B cell (primary cell): ENCODE data around the gene MAGI2. TPM values are rescaled to one million over a fixed set of nuclear protein-coding genes. Genes with fewer than 3 reads are reported as not detected.

Experiments
- ATAC-seq: fragments of 200-7000 bp; cut with Tn5 transposase; one replicate; pipeline ENCODE4 v1.10.0; 2021; ENCODE audit warnings: low read depth, mild to moderate bottlenecking, moderate number of reproducible peaks, moderate library complexity
- CTCF ChIA-PET: fragments of 350-600 bp; sonication (Branson Sonifier 250); formaldehyde crosslinking; loops from one replicate; lab custom pipeline; 2021; ENCODE audit warnings: antibody characterized with exemption, inconsistent platforms; lab: Charles Lee
- POLR2A ChIA-PET: fragments of 350-600 bp; sonication (Branson Sonifier 250); formaldehyde crosslinking; loops from one replicate; lab custom pipeline; 2021; ENCODE audit warnings: antibody characterized with exemption; lab: Charles Lee
- DNase-seq: peaks from one replicate; pipeline ENCODE4 v3.0.0; 2013
- H2AFZ ChIP-seq: 2 replicates; pipeline ENCODE4 v1.6.1; 2012; ENCODE audit warnings: mild to moderate bottlenecking, low read depth, low read length; ENCODE audit not compliant: insufficient read depth, poor library complexity, severe bottlenecking
- H3K27ac ChIP-seq, 2 donors: 1 replicate in 1 of 2; 2 replicates in 1 of 2; pipeline ENCODE4 v1.5.1; 2012 to 2013; ENCODE audit warnings: low read length in 2 of 2, mild to moderate bottlenecking in 2 of 2, moderate library complexity in 1 of 2
- H3K27me3 ChIP-seq, 4 experiments: fragments of 200-600 bp in 1 of 4; sonication (generic) in 1 of 4; replicated peaks in 1 of 4; 1 replicate in 2 of 4; 2 replicates in 2 of 4; pipeline versions ENCODE4 v1.6.1 to v1.7.0; 2013 to 2016; ENCODE audit warnings: low read length in 3 of 4, mild to moderate bottlenecking in 2 of 4, mixed read lengths in 1 of 4, moderate library complexity in 1 of 4; ENCODE audit not compliant: insufficient read depth in 4 of 4, control insufficient read depth in 3 of 4; ENCODE audit errors: control extremely low read depth in 1 of 4
- H3K36me3 ChIP-seq, 2 experiments: replicated peaks in 1 of 2; 1 replicate in 1 of 2; 2 replicates in 1 of 2; pipeline versions ENCODE4 v1.6.1 to v1.7.1; 2013; ENCODE audit warnings: low read length in 1 of 2; ENCODE audit not compliant: insufficient read depth in 2 of 2, control insufficient read depth in 1 of 2; ENCODE audit errors: control extremely low read depth in 1 of 2, extremely low read depth in 1 of 2
- H3K4me1 ChIP-seq, 2 donors: fragments of 200-600 bp in 1 of 2; sonication (generic) in 1 of 2; 1 replicate in 1 of 2; 2 replicates in 1 of 2; pipeline versions ENCODE4 v1.5.1 to v1.6.1; 2013 to 2017; ENCODE audit warnings: low read length in 2 of 2; ENCODE audit not compliant: control insufficient read depth in 2 of 2, insufficient read depth in 2 of 2
- H3K4me2 ChIP-seq: replicated peaks from 2 replicates; pipeline ENCODE3; 2012; ENCODE audit warnings: mild to moderate bottlenecking, low read depth, low read length; ENCODE audit not compliant: poor library complexity, severe bottlenecking
- H3K4me3 ChIP-seq, 5 experiments: fragments of 200-600 bp in 1 of 5; sonication (generic) in 1 of 5; 1 replicate in 3 of 5; 2 replicates in 2 of 5; pipeline versions ENCODE4 v1.5.1 to v1.7.0; 2011 to 2016; ENCODE audit warnings: low read length in 4 of 5, mild to moderate bottlenecking in 4 of 5, low read depth in 2 of 5, control low read depth in 1 of 5, moderate library complexity in 1 of 5; ENCODE audit not compliant: insufficient read depth in 1 of 5; ENCODE audit errors: control extremely low read depth in 1 of 5, extremely low read depth in 1 of 5
- H3K79me2 ChIP-seq: fragments of 200-600 bp; sonication (generic); one replicate; pipeline ENCODE4 v1.6.0; 2016; ENCODE audit warnings: low read length; ENCODE audit not compliant: control insufficient read depth, insufficient read depth
- H3K9ac ChIP-seq: fragments of 200-600 bp; sonication (generic); 2 replicates; pipeline ENCODE4 v1.6.1; 2017; ENCODE audit warnings: mild to moderate bottlenecking, low read length, moderate library complexity
- H3K9me3 ChIP-seq, 3 donors: one replicate each; pipeline versions ENCODE4 v1.6.1 to v1.7.1; 2013; ENCODE audit warnings: low read length in 2 of 3; ENCODE audit not compliant: control insufficient read depth in 2 of 3, insufficient read depth in 1 of 3; ENCODE audit errors: control extremely low read depth in 1 of 3
- H4K20me1 ChIP-seq: 2 replicates; pipeline ENCODE4 v1.6.0; 2012; ENCODE audit warnings: mild to moderate bottlenecking, low read length; ENCODE audit not compliant: insufficient read depth, control insufficient read depth, poor library complexity, severe bottlenecking
- H3K27ac Mint-ChIP-seq: one replicate; pipeline ENCODE4 v1.8.0; 2021; ENCODE audit warnings: mixed read lengths
- H3K27me3 Mint-ChIP-seq: one replicate; pipeline ENCODE4 v1.8.0; 2021; ENCODE audit warnings: mixed read lengths
- H3K4me1 Mint-ChIP-seq: one replicate; pipeline ENCODE4 v1.8.0; 2021; ENCODE audit warnings: mixed read lengths
- H3K4me3 Mint-ChIP-seq: one replicate; pipeline ENCODE4 v1.8.0; 2021; ENCODE audit warnings: mixed read lengths
- H3K9me3 Mint-ChIP-seq: one replicate; pipeline ENCODE4 v1.8.0; 2022; ENCODE audit warnings: mixed read lengths; ENCODE audit not compliant: insufficient read depth
- EZH2 ChIP-seq: IDR thresholded peaks from 2 replicates; pipeline ENCODE4 v1.6.1; 2012; ENCODE audit warnings: borderline replicate concordance, low read depth, mild to moderate bottlenecking, moderate library complexity, low read length; ENCODE audit not compliant: insufficient read depth, poor library complexity, severe bottlenecking
- WGBS: methylation state at CpG from one replicate; pipeline ENCODE4 v1.1.5; 2013; ENCODE audit warnings: missing lambda C conversion rate; ENCODE audit not compliant: insufficient coverage; 5-methylcytosine and 5-hydroxymethylcytosine counted together
- intact Hi-C: fragments of 100-400 bp; cut with micrococcal nuclease; formaldehyde crosslinking; loops from one replicate; pipeline ENCODE4 v1.10.0; 2022
- polyA plus RNA-seq: library from polyadenylated mRNA; depleted of rRNA; stranded (reverse); fragments of >200 nt; gene quantifications from 2 replicates; pipeline ENCODE4 v1.2.3, GENCODE V29; 2012
- total RNA-seq, 2 donors: library from RNA; stranded (reverse); fragments of 120-200 nt in 1 of 2; gene quantifications; 1 replicate in 1 of 2; 2 replicates in 1 of 2; pipeline versions ENCODE4 v1.2.3 to v1.2.4, GENCODE V29; 2013 to 2022
- TF ChIP-seq, protein P1 (sequence below): fragments of 200-600 bp; IDR thresholded peaks from one replicate; pipeline ENCODE4 v1.8.0; 2022; ENCODE audit warnings: antibody characterized with exemption, mild to moderate bottlenecking

Gene MAGI2
- total and polyA plus RNA-seq, 2 donors (not counting 1 experiment from before 2014, with no cell fraction given), result 0.16 to 0.64 TPM

DNA sequence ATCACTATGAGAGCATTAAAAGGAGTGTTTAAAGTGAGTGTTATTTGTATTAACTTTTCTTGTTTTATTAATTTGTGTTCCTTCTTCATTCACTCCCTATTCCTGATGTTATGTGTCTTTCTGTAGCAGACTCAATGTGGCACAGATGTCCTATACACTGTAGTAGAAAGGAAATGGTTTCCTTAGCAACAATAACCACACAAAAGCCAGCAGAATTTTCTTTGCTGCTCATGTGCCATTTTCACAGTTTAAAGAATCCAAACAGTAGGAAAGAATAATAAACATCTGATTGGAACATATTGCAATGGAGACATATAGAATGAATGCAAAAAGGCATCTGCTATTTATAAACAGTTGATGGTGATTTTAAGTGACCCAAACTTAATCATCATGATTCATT is 891.3 kb downstream of the MAGI2 start:
- POLR2A ChIA-PET, result no interaction called here
- no peaks in the 10 kb centered on the region for H3K4me1 Mint-ChIP-seq
- no peak overlapping the region for H2AFZ ChIP-seq
- no peak for ATAC-seq
- TF ChIP-seq EZH2, result no peak
- TF ChIP-seq, protein P1, sequence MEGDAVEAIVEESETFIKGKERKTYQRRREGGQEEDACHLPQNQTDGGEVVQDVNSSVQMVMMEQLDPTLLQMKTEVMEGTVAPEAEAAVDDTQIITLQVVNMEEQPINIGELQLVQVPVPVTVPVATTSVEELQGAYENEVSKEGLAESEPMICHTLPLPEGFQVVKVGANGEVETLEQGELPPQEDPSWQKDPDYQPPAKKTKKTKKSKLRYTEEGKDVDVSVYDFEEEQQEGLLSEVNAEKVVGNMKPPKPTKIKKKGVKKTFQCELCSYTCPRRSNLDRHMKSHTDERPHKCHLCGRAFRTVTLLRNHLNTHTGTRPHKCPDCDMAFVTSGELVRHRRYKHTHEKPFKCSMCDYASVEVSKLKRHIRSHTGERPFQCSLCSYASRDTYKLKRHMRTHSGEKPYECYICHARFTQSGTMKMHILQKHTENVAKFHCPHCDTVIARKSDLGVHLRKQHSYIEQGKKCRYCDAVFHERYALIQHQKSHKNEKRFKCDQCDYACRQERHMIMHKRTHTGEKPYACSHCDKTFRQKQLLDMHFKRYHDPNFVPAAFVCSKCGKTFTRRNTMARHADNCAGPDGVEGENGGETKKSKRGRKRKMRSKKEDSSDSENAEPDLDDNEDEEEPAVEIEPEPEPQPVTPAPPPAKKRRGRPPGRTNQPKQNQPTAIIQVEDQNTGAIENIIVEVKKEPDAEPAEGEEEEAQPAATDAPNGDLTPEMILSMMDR, result no peak
- DNase-seq, result no peak
- H3K9me3 Mint-ChIP-seq, result no peaks in the 10 kb centered on the region
- no peaks in the 10 kb centered on the region for H3K9me3 ChIP-seq
- CTCF ChIA-PET, result no interaction called here
- no peak overlapping the region for H3K27ac ChIP-seq
- no peaks in the 10 kb centered on the region for H3K27me3 ChIP-seq
- H3K4me1 ChIP-seq, result no peaks in the 10 kb centered on the region
- intact Hi-C loops, result no loop called here
- H3K4me3 ChIP-seq, result no peak overlapping the region
- H3K36me3 ChIP-seq, result no peaks in the 10 kb centered on the region
- H3K9ac ChIP-seq, result no peak overlapping the region
- no peaks in the 10 kb centered on the region for H3K27me3 Mint-ChIP-seq
- no peaks in the 10 kb centered on the region for H3K79me2 ChIP-seq
- H3K4me2 ChIP-seq, result no peak overlapping the region
- no peak overlapping the region for H3K27ac Mint-ChIP-seq
- no peaks in the 10 kb centered on the region for H4K20me1 ChIP-seq
- no peak overlapping the region for H3K4me3 Mint-ChIP-seq

GRCh38 chr7:78558566-78558965 is 894.9 kb downstream of the MAGI2 start:
- no peak overlapping the region for H3K27ac Mint-ChIP-seq
- no peak overlapping the region for H3K4me3 Mint-ChIP-seq
- no CpG with 5 or more reads among the region's 3 CpGs for WGBS
- H3K9ac ChIP-seq, result no peak overlapping the region
- no peak overlapping the region for H3K4me2 ChIP-seq
- no peaks in the 10 kb centered on the region for H3K27me3 ChIP-seq
- H3K36me3 ChIP-seq, result no peaks in the 10 kb centered on the region
- no peaks in the 10 kb centered on the region for H3K79me2 ChIP-seq
- intact Hi-C loops, result no loop called here
- no peaks in the 10 kb centered on the region for H3K4me1 Mint-ChIP-seq
- no peaks in the 10 kb centered on the region for H3K9me3 ChIP-seq
- H4K20me1 ChIP-seq, result no peaks in the 10 kb centered on the region
- ATAC-seq (no peak), DNase-seq (no peak)
- TF ChIP-seq, protein P1, result no peak
- TF ChIP-seq EZH2, result no peak
- H3K27me3 Mint-ChIP-seq, result no peaks in the 10 kb centered on the region
- H3K4me1 ChIP-seq, result no peaks in the 10 kb centered on the region
- H3K9me3 Mint-ChIP-seq, result no peaks in the 10 kb centered on the region
- POLR2A ChIA-PET, result no interaction called here
- H3K27ac ChIP-seq, result no peak overlapping the region
- no peak overlapping the region for H3K4me3 ChIP-seq
- H2AFZ ChIP-seq, result no peak overlapping the region
- CTCF ChIA-PET, result no interaction called here
